SW480 (cell line): ENCODE measurements around the gene SMIM35.

Source experiments
- DNase-seq: peaks from one replicate; pipeline ENCODE4 v3.0.0-alpha.2; 2016; ENCODE audit warnings: low spot score

The SMIM35 gene

GRCh38 chr11:118002010-118002540, 84.7 kb downstream of the SMIM35 start:
- no peak for DNase-seq

GRCh38 chr11:118001494-118001971, 85.2 kb downstream of the SMIM35 start:
- DNase-seq: no peak

- DNase-seq: no peak
Measured at GRCh38 chr11:118000850-118001228, 85.9 kb downstream of the SMIM35 start.

GRCh38 chr11:118000067-118000849, 86.5 kb downstream of the SMIM35 start:
- no peak for DNase-seq

GRCh38 chr11:117999354-117999993, 87.3 kb downstream of the SMIM35 start:
- DNase-seq: no peak

GRCh38 chr11:117998664-117999353, 88.0 kb downstream of the SMIM35 start:
- DNase-seq: no peak

GRCh38 chr11:117997823-117998579, 88.8 kb downstream of the SMIM35 start:
- no peak for DNase-seq

- no peak for DNase-seq
Measured at GRCh38 chr11:117997406-117997805, 89.4 kb downstream of the SMIM35 start.

- DNase-seq: no peak
Measured at GRCh38 chr11:117996058-117996457, 90.7 kb downstream of the SMIM35 start.

GRCh38 chr11:117995472-117995871, 91.3 kb downstream of the SMIM35 start:
- DNase-seq: no peak

- no peak for DNase-seq
Measured at GRCh38 chr11:117993988-117994745, 92.6 kb downstream of the SMIM35 start.

GRCh38 chr11:117992620-117993019, 94.1 kb downstream of the SMIM35 start:
- no peak for DNase-seq

- DNase-seq: no peak
Measured at GRCh38 chr11:117992136-117992535, 94.6 kb downstream of the SMIM35 start.

GRCh38 chr11:117989351-117990102, 97.2 kb downstream of the SMIM35 start:
- DNase-seq: no peak

- no peak for DNase-seq
Measured at GRCh38 chr11:117986981-117987574, 99.7 kb downstream of the SMIM35 start.

GRCh38 chr11:117985953-117986887, 100.5 kb downstream of the SMIM35 start, which contains the start of gene IL10RA:
Gene IL10RA, plus strand, starts transcription at chr11:117986394. Its CDS starts 74 bp downstream, at chr11:117986468.
- peak; percentile 75 for DNase-seq

GRCh38 chr11:117984476-117984875, 102.3 kb downstream of the SMIM35 start:
- DNase-seq: no peak

GRCh38 chr11:117983163-117983475, 103.6 kb downstream of the SMIM35 start:
- DNase-seq: no peak

- DNase-seq: no peak
Measured at GRCh38 chr11:117980720-117981119, 106.0 kb downstream of the SMIM35 start.
